SU-DHL-6 (cell line): ENCODE data around the gene SFI1.

Source experiments
- EZH2phosphoT487 ChIP-seq: fragments of 200-600 bp; sonication (generic), shearing (Covaris generic); conservative IDR thresholded peaks from 2 replicates; pipeline ENCODE4 v1.6.1; 2018; ENCODE audit warnings: mild to moderate bottlenecking, antibody characterized with exemption, low read length, moderate library complexity, mixed read lengths
- TF ChIP-seq, protein P1 (sequence below): fragments of 200-600 bp; sonication (generic); IDR thresholded peaks from one replicate; pipeline ENCODE4 v1.5.1; 2017; ENCODE audit warnings: antibody characterized with exemption, mild to moderate bottlenecking, low read length, moderate library complexity; ENCODE audit not compliant: insufficient read depth, poor library complexity, severe bottlenecking

DNA sequence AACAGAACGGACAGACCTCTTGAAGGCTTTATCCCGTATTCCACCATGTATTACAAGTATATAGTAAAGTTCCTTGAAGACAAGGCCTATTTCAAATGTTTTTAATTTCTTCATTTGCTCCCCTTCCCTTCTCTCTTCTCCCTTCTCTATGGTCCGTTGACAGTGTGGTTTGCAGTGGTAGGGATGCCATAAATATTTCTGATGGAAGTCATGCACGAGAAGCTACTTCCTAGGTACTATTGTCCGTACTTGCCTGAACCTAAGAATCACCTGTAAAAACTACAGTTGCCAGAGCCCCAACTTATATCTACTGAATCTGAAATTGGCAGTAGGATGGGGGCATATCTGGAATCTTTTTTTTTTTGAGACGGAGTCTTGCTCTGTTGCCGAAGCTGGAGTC is 162.9 kb downstream of the SFI1 start:
- TF ChIP-seq, protein P1, sequence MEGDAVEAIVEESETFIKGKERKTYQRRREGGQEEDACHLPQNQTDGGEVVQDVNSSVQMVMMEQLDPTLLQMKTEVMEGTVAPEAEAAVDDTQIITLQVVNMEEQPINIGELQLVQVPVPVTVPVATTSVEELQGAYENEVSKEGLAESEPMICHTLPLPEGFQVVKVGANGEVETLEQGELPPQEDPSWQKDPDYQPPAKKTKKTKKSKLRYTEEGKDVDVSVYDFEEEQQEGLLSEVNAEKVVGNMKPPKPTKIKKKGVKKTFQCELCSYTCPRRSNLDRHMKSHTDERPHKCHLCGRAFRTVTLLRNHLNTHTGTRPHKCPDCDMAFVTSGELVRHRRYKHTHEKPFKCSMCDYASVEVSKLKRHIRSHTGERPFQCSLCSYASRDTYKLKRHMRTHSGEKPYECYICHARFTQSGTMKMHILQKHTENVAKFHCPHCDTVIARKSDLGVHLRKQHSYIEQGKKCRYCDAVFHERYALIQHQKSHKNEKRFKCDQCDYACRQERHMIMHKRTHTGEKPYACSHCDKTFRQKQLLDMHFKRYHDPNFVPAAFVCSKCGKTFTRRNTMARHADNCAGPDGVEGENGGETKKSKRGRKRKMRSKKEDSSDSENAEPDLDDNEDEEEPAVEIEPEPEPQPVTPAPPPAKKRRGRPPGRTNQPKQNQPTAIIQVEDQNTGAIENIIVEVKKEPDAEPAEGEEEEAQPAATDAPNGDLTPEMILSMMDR = no peak
- no peak for TF ChIP-seq EZH2phosphoT487
